Astrocyte of the spinal cord (primary cell): ENCODE data around the gene APOC3.

Experiments
- DNase-seq: peaks from one replicate; pipeline ENCODE4 v3.0.0; 2011; ENCODE audit warnings: low read depth, low spot score
- H3K4me3 ChIP-seq: 2 replicates; pipeline ENCODE4 v1.5.1; 2011; ENCODE audit warnings: low read depth, mild to moderate bottlenecking, low read length, moderate library complexity
- in situ Hi-C: cut with HindIII; loops from 2 replicates; pipeline ENCODE4 v1.10.0; 2017; ENCODE audit warnings: low sequenced_read_pairs
- TF ChIP-seq, protein P1 (sequence below): IDR thresholded peaks from 2 replicates; pipeline ENCODE4 v1.5.1; 2012; ENCODE audit warnings: low read depth, mild to moderate bottlenecking, low read length, inconsistent platforms

Gene APOC3

DNA sequence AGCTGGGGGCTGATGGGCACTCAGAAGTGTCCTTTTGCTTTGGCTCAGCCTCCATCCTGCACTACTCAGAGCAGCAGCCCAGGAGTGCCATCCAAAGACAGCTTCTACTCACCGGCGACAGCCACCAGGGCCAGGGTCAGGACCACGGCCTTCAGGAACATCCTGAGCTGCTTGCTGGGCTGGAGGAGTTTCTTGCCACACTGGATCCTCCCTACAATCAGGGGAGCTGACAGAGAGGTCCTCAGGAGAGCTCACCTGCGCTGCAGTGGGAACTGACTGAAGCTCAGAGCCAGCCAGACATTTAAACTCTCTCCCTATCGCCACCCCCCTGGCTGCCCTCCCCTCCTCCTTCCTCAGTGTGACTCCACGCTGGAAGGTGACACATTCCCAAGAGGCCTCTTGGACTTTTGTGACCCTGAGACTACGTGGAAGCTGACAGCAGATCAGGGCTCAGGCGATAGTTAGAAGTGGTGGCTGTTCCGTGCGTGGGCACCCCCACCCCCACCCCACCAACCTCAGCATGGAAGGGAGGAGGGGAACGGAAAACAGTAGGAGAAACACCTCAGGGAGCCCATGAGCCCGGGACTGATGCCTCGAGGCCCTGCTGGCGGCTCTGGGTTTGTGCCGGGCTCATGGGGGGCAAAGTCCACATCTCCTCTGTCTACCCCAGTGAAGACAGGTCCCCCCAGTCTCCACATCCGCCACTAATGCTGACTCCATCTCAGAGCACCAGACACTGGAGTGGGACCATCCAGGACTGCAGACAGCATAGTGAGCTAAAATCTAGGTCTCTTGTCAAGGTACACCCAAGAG, 6.5 kb upstream of the APOC3 start, which contains the start of gene APOA4:
APOA4 (minus strand) TSS at position 274 of the 813 bp plus-strand sequence; CDS start at position 161, 113 bp downstream.
- H3K4me3 ChIP-seq = no peak within 1 kb of the TSS
- TF ChIP-seq, protein P1, sequence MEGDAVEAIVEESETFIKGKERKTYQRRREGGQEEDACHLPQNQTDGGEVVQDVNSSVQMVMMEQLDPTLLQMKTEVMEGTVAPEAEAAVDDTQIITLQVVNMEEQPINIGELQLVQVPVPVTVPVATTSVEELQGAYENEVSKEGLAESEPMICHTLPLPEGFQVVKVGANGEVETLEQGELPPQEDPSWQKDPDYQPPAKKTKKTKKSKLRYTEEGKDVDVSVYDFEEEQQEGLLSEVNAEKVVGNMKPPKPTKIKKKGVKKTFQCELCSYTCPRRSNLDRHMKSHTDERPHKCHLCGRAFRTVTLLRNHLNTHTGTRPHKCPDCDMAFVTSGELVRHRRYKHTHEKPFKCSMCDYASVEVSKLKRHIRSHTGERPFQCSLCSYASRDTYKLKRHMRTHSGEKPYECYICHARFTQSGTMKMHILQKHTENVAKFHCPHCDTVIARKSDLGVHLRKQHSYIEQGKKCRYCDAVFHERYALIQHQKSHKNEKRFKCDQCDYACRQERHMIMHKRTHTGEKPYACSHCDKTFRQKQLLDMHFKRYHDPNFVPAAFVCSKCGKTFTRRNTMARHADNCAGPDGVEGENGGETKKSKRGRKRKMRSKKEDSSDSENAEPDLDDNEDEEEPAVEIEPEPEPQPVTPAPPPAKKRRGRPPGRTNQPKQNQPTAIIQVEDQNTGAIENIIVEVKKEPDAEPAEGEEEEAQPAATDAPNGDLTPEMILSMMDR = no peak
- in situ Hi-C loops = no loop called here
- no peak for DNase-seq

DNA sequence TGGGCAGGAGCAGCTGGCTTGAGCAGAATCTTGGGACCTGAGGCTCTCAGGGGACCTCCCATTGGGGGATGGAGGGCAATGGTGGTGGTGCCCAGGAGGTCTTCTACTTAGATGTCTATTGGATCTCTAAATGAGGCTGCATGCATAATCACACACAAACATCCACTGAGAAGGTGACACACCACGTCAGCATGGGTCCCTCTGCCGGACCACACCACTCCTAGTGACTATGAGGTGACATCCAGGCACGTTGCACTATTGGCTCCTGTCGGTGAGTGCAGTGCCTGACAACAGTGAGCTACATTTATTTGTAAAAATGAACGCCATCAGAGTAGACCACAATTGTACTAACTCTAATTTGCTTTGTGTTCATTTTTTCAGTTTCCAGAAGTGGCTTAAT, 4.3 kb upstream of the APOC3 start:
- DNase-seq = no peak
- in situ Hi-C loops = no loop called here
- TF ChIP-seq, protein P1 = no peak
- no peak overlapping the region for H3K4me3 ChIP-seq

DNA sequence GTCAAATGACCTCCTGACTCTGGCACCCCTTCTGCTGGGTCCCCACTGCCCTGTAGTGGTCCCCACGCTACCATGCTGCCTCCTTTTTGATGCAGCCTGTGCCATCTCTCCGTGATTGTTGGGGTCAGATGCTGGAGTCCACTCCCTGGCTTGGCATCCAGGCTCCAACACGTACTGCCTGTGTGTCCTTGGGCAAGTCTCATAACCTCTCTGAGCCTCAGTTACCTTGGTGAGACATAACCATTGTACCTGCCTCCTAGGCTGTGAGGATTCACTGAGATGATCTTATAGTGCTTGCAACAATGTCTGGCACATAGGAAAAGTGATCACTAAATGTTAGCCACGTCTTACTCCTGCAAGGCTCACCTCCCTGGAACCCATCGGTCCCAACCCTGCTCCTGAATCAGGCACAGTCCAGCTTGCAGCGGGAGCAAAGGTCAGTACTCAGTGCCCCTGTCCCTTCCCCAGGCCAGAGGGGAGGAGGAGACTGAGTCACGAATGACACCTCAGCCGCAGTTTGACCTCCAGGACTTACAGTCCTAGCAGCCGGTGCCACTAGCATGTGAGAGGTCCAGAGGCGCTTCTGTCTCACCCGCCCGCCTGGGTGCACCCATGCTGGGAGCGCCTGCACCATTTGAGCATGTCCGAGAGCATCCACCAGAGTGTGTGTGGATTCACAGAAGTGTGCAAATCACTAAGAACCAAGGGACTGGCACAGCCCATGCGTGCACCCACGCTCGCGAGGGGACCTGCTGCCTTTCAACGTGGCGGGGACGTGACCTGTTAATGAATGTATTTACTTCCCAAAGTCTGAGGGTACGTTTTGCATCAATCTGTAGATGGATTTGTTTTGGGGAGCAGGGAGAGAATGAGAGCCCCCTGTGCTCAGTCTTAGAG, 3.6 kb upstream of the APOC3 start:
- in situ Hi-C loops = no loop called here
- no peak for DNase-seq
- H3K4me3 ChIP-seq = no peak overlapping the region
- TF ChIP-seq, protein P1 = no peak

DNA sequence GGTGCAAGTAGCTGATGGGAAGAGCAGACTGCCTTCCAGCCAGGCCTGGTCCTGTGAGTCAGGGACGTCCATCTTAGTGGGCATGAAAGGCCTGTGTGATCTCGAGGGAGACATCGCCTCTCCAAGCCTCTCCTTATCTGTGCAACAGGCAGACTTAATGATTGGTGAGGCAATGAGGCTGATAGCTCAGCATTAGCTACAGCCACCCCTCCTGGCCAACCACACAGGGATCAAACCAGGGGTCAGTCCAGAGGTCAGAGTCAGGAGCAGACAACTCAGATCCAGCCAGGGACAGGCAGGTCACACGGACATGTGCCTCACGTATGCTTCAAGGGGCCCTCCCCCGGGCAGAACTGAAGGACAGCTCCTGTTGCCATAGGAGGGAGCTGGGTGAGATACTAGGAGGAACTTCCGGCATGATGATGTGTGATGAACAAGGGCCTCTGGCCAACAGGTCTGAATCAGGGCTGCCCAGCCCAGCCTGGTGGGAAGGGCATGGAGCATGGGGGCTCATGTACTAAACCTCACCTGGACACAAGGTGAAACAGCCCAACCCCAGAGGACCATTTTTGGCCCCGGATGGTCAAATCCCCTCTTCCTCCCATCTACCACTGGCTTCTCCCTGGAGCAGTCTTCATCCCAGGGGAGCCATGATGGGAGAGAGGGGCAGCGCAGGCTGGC, 2.8 kb upstream of the APOC3 start:
- TF ChIP-seq, protein P1 = no peak
- in situ Hi-C loops = no loop called here
- no peak overlapping the region for H3K4me3 ChIP-seq
- DNase-seq = no peak

DNA sequence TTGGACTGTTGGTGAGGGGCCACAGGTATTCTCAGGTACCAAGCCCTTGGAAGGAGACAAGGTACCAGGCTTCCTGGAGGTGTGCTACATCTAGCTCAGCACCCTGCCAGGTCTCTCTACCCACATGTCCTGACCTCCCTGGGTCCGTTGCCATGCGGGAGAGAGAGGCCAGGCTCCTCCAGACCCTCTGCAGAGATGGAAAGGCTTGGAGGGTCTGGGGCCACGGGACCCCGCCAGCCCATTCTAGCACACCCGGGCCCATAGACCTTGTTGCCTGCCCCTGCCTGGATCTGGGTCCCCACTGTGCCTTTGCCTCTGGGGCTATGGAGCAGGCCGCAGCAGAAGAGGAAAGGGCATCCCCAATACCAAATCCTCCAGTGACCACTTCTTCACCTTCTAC, 2.2 kb upstream of the APOC3 start:
- no peak for DNase-seq
- in situ Hi-C loops = no loop called here
- TF ChIP-seq, protein P1 = no peak
- H3K4me3 ChIP-seq = no peak overlapping the region

DNA sequence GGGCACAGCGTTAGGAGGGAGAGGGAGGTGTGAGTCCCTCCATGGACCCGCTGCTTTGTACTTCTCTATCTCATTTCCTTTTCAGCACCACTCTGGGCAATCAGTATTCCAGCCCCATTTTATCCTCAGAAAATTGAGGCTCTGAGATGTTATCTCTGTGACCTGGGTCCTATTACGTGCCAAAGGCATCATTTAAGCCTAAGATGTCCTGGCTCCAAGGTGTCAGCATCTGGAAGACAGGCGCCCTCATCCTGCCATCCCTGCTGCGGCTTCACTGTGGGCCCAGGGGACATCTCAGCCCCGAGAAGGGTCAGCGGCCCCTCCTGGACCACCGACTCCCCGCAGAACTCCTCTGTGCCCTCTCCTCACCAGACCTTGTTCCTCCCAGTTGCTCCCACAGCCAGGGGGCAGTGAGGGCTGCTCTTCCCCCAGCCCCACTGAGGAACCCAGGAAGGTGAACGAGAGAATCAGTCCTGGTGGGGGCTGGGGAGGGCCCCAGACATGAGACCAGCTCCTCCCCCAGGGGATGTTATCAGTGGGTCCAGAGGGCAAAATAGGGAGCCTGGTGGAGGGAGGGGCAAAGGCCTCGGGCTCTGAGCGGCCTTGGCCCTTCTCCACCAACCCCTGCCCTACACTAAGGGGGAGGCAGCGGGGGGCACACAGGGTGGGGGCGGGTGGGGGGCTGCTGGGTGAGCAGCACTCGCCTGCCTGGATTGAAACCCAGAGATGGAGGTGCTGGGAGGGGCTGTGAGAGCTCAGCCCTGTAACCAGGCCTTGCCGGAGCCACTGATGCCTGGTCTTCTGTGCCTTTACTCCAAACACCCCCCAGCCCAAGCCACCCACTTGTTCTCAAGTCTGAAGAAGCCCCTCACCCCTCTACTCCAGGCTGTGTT, 829 bp upstream of the APOC3 start:
- TF ChIP-seq, protein P1 = no peak
- no peak overlapping the region for H3K4me3 ChIP-seq
- in situ Hi-C loops = no loop called here
- DNase-seq = no peak
